NT2/D1 (cell line): ENCODE data around the gene D2HGDH.
"Not testable (repeated sequence)": the region's sequence is repeated elsewhere in the genome, so short reads cannot be mapped to it uniquely, and the experiment has no call there.

Source experiments
- DNase-seq: peaks from one replicate; pipeline ENCODE4 v3.0.0-alpha.2; 2011; ENCODE audit warnings: low read depth, low spot score
- H3K27me3 ChIP-seq: 2 replicates; pipeline ENCODE4 v1.6.0; 2011; ENCODE audit warnings: mild to moderate bottlenecking; ENCODE audit not compliant: insufficient read length, insufficient read depth
- H3K36me3 ChIP-seq: 2 replicates; pipeline ENCODE4 v1.6.1; 2011; ENCODE audit warnings: mild to moderate bottlenecking, low read length, mixed read lengths; ENCODE audit not compliant: insufficient read depth, insufficient read length
- H3K4me1 ChIP-seq: 2 replicates; pipeline ENCODE4 v1.5.1; 2011; ENCODE audit not compliant: insufficient read depth, insufficient read length
- H3K4me3 ChIP-seq: 2 replicates; pipeline ENCODE4 v1.5.1; 2011; ENCODE audit warnings: low read depth; ENCODE audit not compliant: insufficient read length
- H3K9ac ChIP-seq: 2 replicates; pipeline ENCODE4 v1.6.0; 2011; ENCODE audit warnings: low read depth; ENCODE audit not compliant: insufficient read length
- H3K9me3 ChIP-seq: 2 replicates; pipeline ENCODE4 v1.5.1; 2011; ENCODE audit warnings: mild to moderate bottlenecking, low read length; ENCODE audit not compliant: insufficient read depth
- SUZ12 ChIP-seq: IDR thresholded peaks from 2 replicates; pipeline ENCODE4 v1.6.1; 2011; ENCODE audit not compliant: insufficient read length, insufficient read depth; ENCODE audit errors: extremely low read depth
- YY1 ChIP-seq: IDR thresholded peaks from 2 replicates; pipeline ENCODE4 v1.6.1; 2011; ENCODE audit not compliant: insufficient read length, insufficient read depth
- ZNF274 ChIP-seq: IDR thresholded peaks from 2 replicates; pipeline ENCODE4 v1.6.1; 2011; ENCODE audit warnings: mild to moderate bottlenecking, low read depth, low read length

The D2HGDH gene

DNA sequence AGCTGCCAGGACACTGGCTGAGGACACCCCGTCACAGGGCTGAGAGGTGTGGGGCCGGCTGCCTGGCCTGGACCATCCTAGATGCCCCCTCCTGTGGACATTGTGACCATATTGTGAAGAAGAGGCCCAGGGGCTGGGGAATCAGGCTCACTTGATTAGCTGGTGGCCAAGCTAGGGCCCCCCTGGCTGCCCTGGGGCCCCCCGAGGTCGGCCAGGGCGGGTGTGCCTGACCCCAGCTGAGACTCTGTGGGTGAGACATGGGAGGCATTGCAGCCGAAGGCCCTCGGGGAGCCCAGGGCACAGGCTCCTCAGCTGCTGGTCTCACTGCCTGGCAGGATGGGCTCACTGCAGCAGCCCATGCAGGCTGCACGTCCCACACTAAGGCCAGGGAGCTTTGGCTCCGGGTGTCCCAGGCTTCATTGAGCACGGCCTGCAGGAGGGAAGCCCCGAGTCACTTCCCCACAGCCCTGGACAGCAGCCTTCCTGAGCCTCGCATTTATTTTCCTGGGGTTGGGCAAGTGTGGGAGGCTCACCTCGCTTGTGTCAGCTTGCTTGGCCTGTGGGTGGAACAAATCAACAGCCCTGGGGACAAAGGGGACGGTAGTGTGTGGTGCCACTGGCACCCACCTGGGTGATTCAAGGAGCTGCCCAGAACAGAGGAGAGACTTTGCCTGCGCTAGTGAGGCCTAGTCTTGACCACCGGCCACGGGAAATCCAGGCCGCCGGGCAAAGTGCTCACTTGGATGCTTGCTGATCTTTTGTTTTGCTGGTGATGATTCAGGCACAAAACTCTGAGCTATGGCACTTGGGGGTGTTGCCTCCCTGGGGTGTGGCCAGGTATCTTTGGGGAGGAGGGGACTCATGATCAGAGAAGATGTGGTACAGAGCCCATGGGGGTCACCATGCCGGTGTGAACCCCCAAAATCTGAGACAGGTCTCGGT, 43.5 kb downstream of the D2HGDH start:
- Histone ChIP-seq H3K27me3 (no peaks in the 10 kb centered on the region), H3K4me3 (no peak overlapping the region), H3K9ac (peak overlapping the region; percentile 53), H3K36me3 (no peaks in the 10 kb centered on the region), H3K4me1 (peaks cover 35% of the 10 kb centered on the region), H3K9me3 (peaks cover 25% of the 10 kb centered on the region)
- no peak for TF ChIP-seq ZNF274
- TF ChIP-seq YY1: no peak
- TF ChIP-seq SUZ12: no peak
- DNase-seq: no peak

- Histone ChIP-seq H3K27me3 (no peaks in the 10 kb centered on the region), H3K9ac (no peak overlapping the region), H3K9me3 (peaks cover 44% of the 10 kb centered on the region), H3K36me3 (no peaks in the 10 kb centered on the region), H3K4me3 (no peak overlapping the region), H3K4me1 (peaks cover 19% of the 10 kb centered on the region)
- DNase-seq: no peak
- TF ChIP-seq YY1: no peak
- no peak for TF ChIP-seq ZNF274
- no peak for TF ChIP-seq SUZ12
Observed at GRCh38 chr2:241780939-241781569, 46.6 kb downstream of the D2HGDH start.

- H3K9ac ChIP-seq, H3K27me3 ChIP-seq, H3K4me3 ChIP-seq, DNase-seq, H3K36me3 ChIP-seq: not testable (repeated sequence)
- H3K9me3 ChIP-seq: peaks cover 44% of the 10 kb centered on the region
- peaks cover 12% of the 10 kb centered on the region for H3K4me1 ChIP-seq
Observed at GRCh38 chr2:241782053-241782452, 47.6 kb downstream of the D2HGDH start.

GRCh38 chr2:241788135-241788534, 53.7 kb downstream of the D2HGDH start:
- H3K9me3 ChIP-seq: peaks cover 54% of the 10 kb centered on the region
- H3K4me1 ChIP-seq: no peaks in the 10 kb centered on the region
- TF ChIP-seq YY1 (no peak), SUZ12 (no peak), ZNF274 (no peak)
- no peak for DNase-seq
- H3K9ac ChIP-seq: no peak overlapping the region
- H3K36me3 ChIP-seq: no peaks in the 10 kb centered on the region
- no peaks in the 10 kb centered on the region for H3K27me3 ChIP-seq
- no peak overlapping the region for H3K4me3 ChIP-seq

GRCh38 chr2:241788572-241788971, 54.1 kb downstream of the D2HGDH start:
- no peaks in the 10 kb centered on the region for H3K36me3 ChIP-seq
- H3K4me3 ChIP-seq: no peak overlapping the region
- no peaks in the 10 kb centered on the region for H3K27me3 ChIP-seq
- no peak for DNase-seq
- peaks cover 49% of the 10 kb centered on the region for H3K9me3 ChIP-seq
- TF ChIP-seq SUZ12: no peak
- no peak for TF ChIP-seq ZNF274
- TF ChIP-seq YY1: no peak
- no peak overlapping the region for H3K9ac ChIP-seq
- no peaks in the 10 kb centered on the region for H3K4me1 ChIP-seq

DNA sequence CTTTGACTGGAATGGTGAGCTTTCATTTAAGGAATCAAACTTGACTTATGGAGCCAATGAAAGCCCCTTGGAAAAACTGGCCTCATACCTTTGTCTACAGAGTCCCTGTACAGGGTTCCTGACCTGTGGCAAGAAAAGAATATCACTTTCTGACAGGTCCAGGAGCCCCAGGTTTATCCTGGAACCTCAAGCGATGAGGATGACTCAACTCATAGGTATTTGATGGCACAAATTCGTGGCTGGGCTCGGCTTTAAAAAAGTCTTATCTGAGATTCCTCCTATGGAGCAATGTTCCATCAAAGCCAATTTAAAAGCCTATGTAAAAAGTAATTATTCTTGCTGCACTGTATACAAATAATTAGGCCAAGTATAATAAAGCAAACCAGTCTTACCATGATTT, 57.0 kb downstream of the D2HGDH start:
- not testable (repeated sequence) for H3K36me3 ChIP-seq, DNase-seq, H3K4me3 ChIP-seq, H3K27me3 ChIP-seq, H3K9ac ChIP-seq, H3K4me1 ChIP-seq
- H3K9me3 ChIP-seq: peaks cover 36% of the 10 kb centered on the region

GRCh38 chr2:241793385-241793784, 59.0 kb downstream of the D2HGDH start:
- Histone ChIP-seq H3K4me1 (peaks cover 9% of the 10 kb centered on the region), H3K36me3 (no peaks in the 10 kb centered on the region), H3K9ac (no peak overlapping the region), H3K9me3 (peaks cover 29% of the 10 kb centered on the region), H3K4me3 (no peak overlapping the region), H3K27me3 (no peaks in the 10 kb centered on the region)
- TF ChIP-seq YY1: no peak
- TF ChIP-seq SUZ12: no peak
- TF ChIP-seq ZNF274: no peak
- no peak for DNase-seq
